Liver (tissue), 9 donors: ENCODE measurements around the gene NAV2. TPM values are rescaled to one million over a fixed set of nuclear protein-coding genes. Genes with fewer than 3 reads are reported as not detected.

Experiments used
- DNase-seq: peaks from one replicate; pipeline ENCODE4 v3.0.0-alpha.2; 2017; ENCODE audit warnings: low spot score
- H3K27ac ChIP-seq, 2 donors: one replicate each; pipeline ENCODE4 v1.7.0; 2013; ENCODE audit warnings: inconsistent platforms in 2 of 2, low read length in 2 of 2, control low read depth in 1 of 2, low read depth in 1 of 2, mild to moderate bottlenecking in 1 of 2
- H3K27me3 ChIP-seq, 4 donors: one replicate each; pipeline versions ENCODE4 v1.6.1 to v1.7.0; 2013; ENCODE audit warnings: low read length in 3 of 4, inconsistent platforms in 1 of 4, mild to moderate bottlenecking in 1 of 4, moderate library complexity in 1 of 4; ENCODE audit not compliant: control insufficient read depth in 4 of 4, insufficient read depth in 4 of 4
- H3K36me3 ChIP-seq, 4 donors: one replicate each; pipeline versions ENCODE4 v1.6.1 to v1.7.0; 2013; ENCODE audit warnings: low read length in 3 of 4, mild to moderate bottlenecking in 3 of 4, low read depth in 1 of 4, moderate library complexity in 1 of 4; ENCODE audit not compliant: control insufficient read depth in 4 of 4, insufficient read depth in 3 of 4
- H3K4me1 ChIP-seq, 4 donors: one replicate each; pipeline versions ENCODE4 v1.6.1 to v1.7.0; 2013; ENCODE audit warnings: low read length in 3 of 4, mild to moderate bottlenecking in 3 of 4, moderate library complexity in 1 of 4; ENCODE audit not compliant: control insufficient read depth in 4 of 4, insufficient read depth in 4 of 4
- H3K4me3 ChIP-seq, 3 donors: one replicate each; pipeline versions ENCODE4 v1.6.1 to v1.7.0; 2013; ENCODE audit warnings: low read length in 3 of 3, control low read depth in 1 of 3, low read depth in 1 of 3, mild to moderate bottlenecking in 1 of 3
- H3K9ac ChIP-seq, 2 donors: one replicate each; pipeline ENCODE4 v1.7.0; 2013; ENCODE audit warnings: low read length in 2 of 2, mild to moderate bottlenecking in 2 of 2, moderate library complexity in 2 of 2, control low read depth in 1 of 2, low read depth in 1 of 2
- H3K9me3 ChIP-seq, 4 donors: one replicate each; pipeline versions ENCODE4 v1.6.1 to v1.7.0; 2013; ENCODE audit warnings: low read length in 3 of 4; ENCODE audit not compliant: control insufficient read depth in 4 of 4
- EGR1 ChIP-seq, 2 donors: IDR thresholded peaks; 2 replicates each; pipeline ENCODE4 v1.6.1; 2016 to 2018; ENCODE audit warnings: antibody characterized with exemption in 2 of 2, low read depth in 2 of 2
- FOXA1 ChIP-seq: IDR thresholded peaks from 2 replicates; pipeline ENCODE4 v1.6.1; 2016; ENCODE audit warnings: antibody characterized with exemption
- FOXA2 ChIP-seq: IDR thresholded peaks from 2 replicates; pipeline ENCODE4 v1.6.1; 2016; ENCODE audit warnings: antibody characterized with exemption
- GABPA ChIP-seq, 2 donors: IDR thresholded peaks in 1 of 2; conservative IDR thresholded peaks in 1 of 2; 2 replicates each; pipeline ENCODE4 v1.6.1; 2016; ENCODE audit warnings: antibody characterized with exemption in 2 of 2, mild to moderate bottlenecking in 1 of 2, moderate library complexity in 1 of 2
- HNF4A ChIP-seq, 2 donors: conservative IDR thresholded peaks; 2 replicates each; pipeline ENCODE4 v1.6.1; 2016; ENCODE audit warnings: antibody characterized with exemption in 2 of 2, mild to moderate bottlenecking in 2 of 2
- HNF4G ChIP-seq: IDR thresholded peaks from 2 replicates; pipeline ENCODE4 v1.6.1; 2016; ENCODE audit warnings: antibody characterized with exemption
- JUND ChIP-seq, 2 donors: IDR thresholded peaks; 2 replicates each; pipeline ENCODE4 v1.6.1; 2016; ENCODE audit warnings: antibody characterized with exemption in 2 of 2
- NR2F2 ChIP-seq: IDR thresholded peaks from 2 replicates; pipeline ENCODE4 v1.6.1; 2016; ENCODE audit warnings: antibody characterized with exemption
- RAD21 ChIP-seq, 2 donors: IDR thresholded peaks; 2 replicates each; pipeline ENCODE4 v1.6.1; 2016; ENCODE audit warnings: antibody characterized with exemption in 2 of 2, mild to moderate bottlenecking in 2 of 2
- RXRA ChIP-seq, 2 donors: IDR thresholded peaks; 2 replicates each; pipeline ENCODE4 v1.6.1; 2017 to 2018; ENCODE audit warnings: antibody characterized with exemption in 2 of 2, mild to moderate bottlenecking in 1 of 2
- TAF1 ChIP-seq: conservative IDR thresholded peaks from 2 replicates; pipeline ENCODE4 v1.6.1; 2016; ENCODE audit warnings: antibody characterized with exemption, mild to moderate bottlenecking
- YY1 ChIP-seq: IDR thresholded peaks from 2 replicates; pipeline ENCODE4 v1.6.1; 2016; ENCODE audit warnings: antibody characterized with exemption, mild to moderate bottlenecking
- WGBS: extraction: QIAGEN DNeasy Blood & Tissue Kit; methylation state at CpG from one replicate; pipeline ENCODE4 v1.1.7; 2013; 5-methylcytosine and 5-hydroxymethylcytosine counted together
- polyA plus RNA-seq, 2 donors: library from polyadenylated mRNA; stranded (reverse) in 1 of 2; unstranded in 1 of 2; fragments of 200-250 nt in 1 of 2; fragments of >200 nt in 1 of 2; fragmentation: Nextera tagmentation in 1 of 2; extraction: Ambion mirVana in 1 of 2; gene quantifications; one replicate each; pipeline versions ENCODE4 v1.2.1 to v1.2.3, GENCODE V29; 2013 to 2015
- total RNA-seq, 2 donors: library from RNA; depleted of rRNA; stranded (reverse); fragments of >200 nt; gene quantifications; one replicate each; pipeline ENCODE4 v1.2.3, GENCODE V29; 2014
- TF ChIP-seq, protein P1 (sequence below): IDR thresholded peaks from 2 replicates; pipeline ENCODE4 v1.6.1; 2016; ENCODE audit warnings: antibody characterized with exemption
- TF ChIP-seq, protein P2 (sequence below): IDR thresholded peaks from 2 replicates; pipeline ENCODE4 v1.6.1; 2016; ENCODE audit warnings: antibody characterized with exemption, mild to moderate bottlenecking
- TF ChIP-seq, protein P3 (sequence below): fragments of 150-350 bp; IDR thresholded peaks from 2 replicates; pipeline ENCODE4 v1.5.1; 2017; ENCODE audit warnings: improper control_type of control experiment, low read depth, low read length; ENCODE audit not compliant: missing input control
- TF ChIP-seq, protein P4 (sequence below): IDR thresholded peaks from 2 replicates; pipeline ENCODE4 v1.6.1; 2016; ENCODE audit warnings: antibody characterized with exemption
- TF ChIP-seq, protein P5 (sequence below): IDR thresholded peaks from 2 replicates; pipeline ENCODE4 v1.6.1; 2016; ENCODE audit warnings: antibody characterized with exemption
- donor health status: healthy.
- donor health status: healthy.
- donor health status: healthy.
- donor health status: healthy.
- donor health status: healthy.

NAV2 gene
- total and polyA plus RNA-seq, 4 donors, result 6.3 to 20.5 (median 11.6) TPM

DNA sequence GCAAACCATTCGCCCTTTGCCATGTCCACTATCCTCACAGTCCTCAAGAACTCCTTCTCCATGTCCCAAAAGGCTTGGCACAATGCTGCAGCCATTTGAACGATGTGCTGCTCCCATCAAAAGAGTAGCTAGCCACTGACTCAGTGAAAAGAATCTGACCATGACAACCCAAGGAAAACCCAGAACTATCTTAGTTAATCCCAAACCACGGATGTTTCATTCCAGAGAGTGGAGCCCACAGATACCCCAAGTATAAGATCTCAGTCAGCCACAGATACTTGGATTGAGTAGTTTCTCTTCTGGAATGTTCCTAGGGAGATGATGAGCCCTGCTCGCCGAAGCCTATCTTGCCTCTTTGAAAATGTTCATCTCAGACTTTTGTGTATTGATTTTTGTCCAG, 176.9 kb downstream of the NAV2 start:
- H3K27ac ChIP-seq, result no peak overlapping the region
- DNase-seq, result no peak
- TF ChIP-seq EGR1 (IDR thresholded peaks at IDR 0.05; ENCODE audit: low read depth in 2 of 2) (no peak), FOXA1 (no peak), FOXA2 (no peak), HNF4A (conservative IDR thresholded peaks at IDR 0.05) (no peak)
- TF ChIP-seq, protein P1, sequence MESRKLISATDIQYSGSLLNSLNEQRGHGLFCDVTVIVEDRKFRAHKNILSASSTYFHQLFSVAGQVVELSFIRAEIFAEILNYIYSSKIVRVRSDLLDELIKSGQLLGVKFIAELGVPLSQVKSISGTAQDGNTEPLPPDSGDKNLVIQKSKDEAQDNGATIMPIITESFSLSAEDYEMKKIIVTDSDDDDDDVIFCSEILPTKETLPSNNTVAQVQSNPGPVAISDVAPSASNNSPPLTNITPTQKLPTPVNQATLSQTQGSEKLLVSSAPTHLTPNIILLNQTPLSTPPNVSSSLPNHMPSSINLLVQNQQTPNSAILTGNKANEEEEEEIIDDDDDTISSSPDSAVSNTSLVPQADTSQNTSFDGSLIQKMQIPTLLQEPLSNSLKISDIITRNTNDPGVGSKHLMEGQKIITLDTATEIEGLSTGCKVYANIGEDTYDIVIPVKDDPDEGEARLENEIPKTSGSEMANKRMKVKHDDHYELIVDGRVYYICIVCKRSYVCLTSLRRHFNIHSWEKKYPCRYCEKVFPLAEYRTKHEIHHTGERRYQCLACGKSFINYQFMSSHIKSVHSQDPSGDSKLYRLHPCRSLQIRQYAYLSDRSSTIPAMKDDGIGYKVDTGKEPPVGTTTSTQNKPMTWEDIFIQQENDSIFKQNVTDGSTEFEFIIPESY, result no peak

DNA sequence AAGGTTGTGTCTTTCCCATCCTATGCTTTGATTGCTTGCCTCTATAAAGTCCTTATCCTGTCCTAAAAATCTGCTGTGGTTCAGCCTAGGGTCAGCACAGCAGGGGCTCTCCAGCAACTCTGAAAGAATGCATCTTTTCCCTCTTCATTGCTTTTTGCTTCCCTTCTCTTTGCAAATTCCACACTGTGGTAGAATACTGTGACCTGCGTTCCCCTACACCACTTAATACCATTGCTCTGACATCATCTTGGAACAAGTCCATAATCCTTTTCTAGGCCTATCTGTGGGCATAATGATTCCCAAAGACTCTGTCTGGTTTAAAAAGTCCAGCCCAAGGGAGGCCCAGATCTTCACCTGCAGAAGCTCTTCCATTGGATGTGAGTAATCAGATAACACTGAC, 177.7 kb downstream of the NAV2 start:
- no peaks in the 10 kb centered on the region for H3K4me1 ChIP-seq
- H3K9me3 ChIP-seq, result no peaks in the 10 kb centered on the region
- H3K36me3 ChIP-seq, result peaks cover 2 to 9% (median 3%) of the 10 kb centered on the region in 4 donors
- no peak overlapping the region for H3K27ac ChIP-seq
- no peak overlapping the region for H3K9ac ChIP-seq
- 83% methylated on average over 1 of the region's 1 CpG for WGBS
- no peak overlapping the region for H3K4me3 ChIP-seq
- TF ChIP-seq, protein P2, sequence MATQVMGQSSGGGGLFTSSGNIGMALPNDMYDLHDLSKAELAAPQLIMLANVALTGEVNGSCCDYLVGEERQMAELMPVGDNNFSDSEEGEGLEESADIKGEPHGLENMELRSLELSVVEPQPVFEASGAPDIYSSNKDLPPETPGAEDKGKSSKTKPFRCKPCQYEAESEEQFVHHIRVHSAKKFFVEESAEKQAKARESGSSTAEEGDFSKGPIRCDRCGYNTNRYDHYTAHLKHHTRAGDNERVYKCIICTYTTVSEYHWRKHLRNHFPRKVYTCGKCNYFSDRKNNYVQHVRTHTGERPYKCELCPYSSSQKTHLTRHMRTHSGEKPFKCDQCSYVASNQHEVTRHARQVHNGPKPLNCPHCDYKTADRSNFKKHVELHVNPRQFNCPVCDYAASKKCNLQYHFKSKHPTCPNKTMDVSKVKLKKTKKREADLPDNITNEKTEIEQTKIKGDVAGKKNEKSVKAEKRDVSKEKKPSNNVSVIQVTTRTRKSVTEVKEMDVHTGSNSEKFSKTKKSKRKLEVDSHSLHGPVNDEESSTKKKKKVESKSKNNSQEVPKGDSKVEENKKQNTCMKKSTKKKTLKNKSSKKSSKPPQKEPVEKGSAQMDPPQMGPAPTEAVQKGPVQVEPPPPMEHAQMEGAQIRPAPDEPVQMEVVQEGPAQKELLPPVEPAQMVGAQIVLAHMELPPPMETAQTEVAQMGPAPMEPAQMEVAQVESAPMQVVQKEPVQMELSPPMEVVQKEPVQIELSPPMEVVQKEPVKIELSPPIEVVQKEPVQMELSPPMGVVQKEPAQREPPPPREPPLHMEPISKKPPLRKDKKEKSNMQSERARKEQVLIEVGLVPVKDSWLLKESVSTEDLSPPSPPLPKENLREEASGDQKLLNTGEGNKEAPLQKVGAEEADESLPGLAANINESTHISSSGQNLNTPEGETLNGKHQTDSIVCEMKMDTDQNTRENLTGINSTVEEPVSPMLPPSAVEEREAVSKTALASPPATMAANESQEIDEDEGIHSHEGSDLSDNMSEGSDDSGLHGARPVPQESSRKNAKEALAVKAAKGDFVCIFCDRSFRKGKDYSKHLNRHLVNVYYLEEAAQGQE, result no peak
- TF ChIP-seq NR2F2, result no peak
- no peak for TF ChIP-seq JUND (IDR thresholded peaks at IDR 0.05)
- no peak for TF ChIP-seq FOXA2
- no peak for TF ChIP-seq HNF4G
- TF ChIP-seq RXRA (IDR thresholded peaks at IDR 0.05), result no peak
- TF ChIP-seq, protein P3, sequence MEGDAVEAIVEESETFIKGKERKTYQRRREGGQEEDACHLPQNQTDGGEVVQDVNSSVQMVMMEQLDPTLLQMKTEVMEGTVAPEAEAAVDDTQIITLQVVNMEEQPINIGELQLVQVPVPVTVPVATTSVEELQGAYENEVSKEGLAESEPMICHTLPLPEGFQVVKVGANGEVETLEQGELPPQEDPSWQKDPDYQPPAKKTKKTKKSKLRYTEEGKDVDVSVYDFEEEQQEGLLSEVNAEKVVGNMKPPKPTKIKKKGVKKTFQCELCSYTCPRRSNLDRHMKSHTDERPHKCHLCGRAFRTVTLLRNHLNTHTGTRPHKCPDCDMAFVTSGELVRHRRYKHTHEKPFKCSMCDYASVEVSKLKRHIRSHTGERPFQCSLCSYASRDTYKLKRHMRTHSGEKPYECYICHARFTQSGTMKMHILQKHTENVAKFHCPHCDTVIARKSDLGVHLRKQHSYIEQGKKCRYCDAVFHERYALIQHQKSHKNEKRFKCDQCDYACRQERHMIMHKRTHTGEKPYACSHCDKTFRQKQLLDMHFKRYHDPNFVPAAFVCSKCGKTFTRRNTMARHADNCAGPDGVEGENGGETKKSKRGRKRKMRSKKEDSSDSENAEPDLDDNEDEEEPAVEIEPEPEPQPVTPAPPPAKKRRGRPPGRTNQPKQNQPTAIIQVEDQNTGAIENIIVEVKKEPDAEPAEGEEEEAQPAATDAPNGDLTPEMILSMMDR, result no peak
- TF ChIP-seq, protein P4, sequence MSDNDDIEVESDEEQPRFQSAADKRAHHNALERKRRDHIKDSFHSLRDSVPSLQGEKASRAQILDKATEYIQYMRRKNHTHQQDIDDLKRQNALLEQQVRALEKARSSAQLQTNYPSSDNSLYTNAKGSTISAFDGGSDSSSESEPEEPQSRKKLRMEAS, result no peak
- no peak for TF ChIP-seq TAF1
- no peak for TF ChIP-seq YY1
- TF ChIP-seq EGR1 (IDR thresholded peaks at IDR 0.05; ENCODE audit: low read depth in 2 of 2), result no peak
- TF ChIP-seq FOXA1, result no peak
- TF ChIP-seq GABPA (IDR thresholded peaks at IDR 0.05 in 1 of 2, conservative IDR thresholded peaks at IDR 0.05 in 1 of 2), result no peak
- TF ChIP-seq RAD21 (IDR thresholded peaks at IDR 0.05), result no peak
- TF ChIP-seq, protein P5, sequence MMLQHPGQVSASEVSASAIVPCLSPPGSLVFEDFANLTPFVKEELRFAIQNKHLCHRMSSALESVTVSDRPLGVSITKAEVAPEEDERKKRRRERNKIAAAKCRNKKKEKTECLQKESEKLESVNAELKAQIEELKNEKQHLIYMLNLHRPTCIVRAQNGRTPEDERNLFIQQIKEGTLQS, result no peak
- TF ChIP-seq HNF4A (conservative IDR thresholded peaks at IDR 0.05), result no peak
- H3K27me3 ChIP-seq, result no peaks in the 10 kb centered on the region
- no peak for DNase-seq

More for the DNA sequence above, 176.9 kb downstream of the NAV2 start:
- Histone ChIP-seq H3K9me3 (no peaks in the 10 kb centered on the region), H3K27me3 (no peaks in the 10 kb centered on the region), H3K9ac (no peak overlapping the region), H3K36me3 (peaks cover 2 to 9% (median 3%) of the 10 kb centered on the region in 4 donors), H3K4me1 (no peaks in the 10 kb centered on the region), H3K4me3 (no peak overlapping the region)
- 94% methylated on average over 5 of the region's 5 CpGs for WGBS
